ENCODE results near the gene ADSL.
A peak's percentile ranks its signal among the peaks of the same experiment; 100 is the strongest.
"Not testable (repeated sequence)": the region's sequence is repeated elsewhere in the genome, so short reads cannot be mapped to it uniquely, and the experiment has no call there.

ADSL gene

DNA sequence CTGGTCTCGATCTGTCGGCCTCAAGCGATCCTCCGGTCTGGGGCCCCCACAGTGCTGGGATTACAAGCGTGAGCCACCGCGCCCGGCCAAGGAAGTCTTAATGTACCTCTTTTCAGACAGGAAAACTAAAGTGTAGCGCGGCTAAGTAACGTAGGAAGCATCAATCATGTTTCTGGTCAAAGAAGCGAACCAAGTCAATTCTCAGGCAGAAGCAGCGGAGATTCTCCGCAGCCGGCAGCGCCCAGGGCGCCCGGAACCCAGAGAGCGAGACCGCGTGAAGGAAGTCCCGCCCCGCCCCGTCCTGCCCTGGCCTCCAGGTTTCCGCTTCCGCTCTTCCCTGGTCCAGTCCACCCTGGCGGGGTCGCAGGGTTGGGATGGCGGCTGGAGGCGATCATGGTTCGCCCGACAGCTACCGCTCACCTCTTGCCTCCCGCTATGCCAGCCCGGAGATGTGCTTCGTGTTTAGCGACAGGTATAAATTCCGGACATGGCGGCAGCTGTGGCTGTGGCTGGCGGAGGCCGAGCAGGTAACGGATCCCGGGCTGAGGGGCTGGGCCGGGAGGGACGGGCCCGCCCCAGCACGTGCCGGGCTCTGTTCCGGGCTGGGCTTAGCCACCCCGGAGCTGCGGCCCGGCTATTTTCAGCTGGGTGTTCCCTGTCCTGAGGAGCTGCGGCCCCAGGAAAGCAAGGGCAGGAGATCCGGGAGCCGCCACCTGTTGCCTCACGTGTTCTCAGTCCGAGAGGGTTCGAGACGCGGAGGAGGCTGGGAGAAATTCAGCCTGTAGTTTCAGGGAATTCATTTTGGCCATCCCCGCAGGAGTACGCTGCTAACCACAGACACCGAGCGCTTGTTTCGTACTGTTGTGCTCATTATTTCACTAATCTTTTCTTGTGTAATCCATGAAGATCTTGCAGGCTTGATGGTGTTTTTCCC is at the start of gene ADSL:
Gene ADSL, plus strand, starts transcription at position 316 of the 934 bp plus-strand sequence. Its CDS starts 59 bp downstream, at position 375.
- DNase-seq (ENCODE audit: low read depth in 2 of 2) = peak; percentile 81 to 82

GRCh38 chr22:40300316-40300715 is 46.0 kb upstream of the ADSL start:
- no peak for DNase-seq (ENCODE audit: low read depth in 2 of 2)

- DNase-seq (ENCODE audit: low read depth in 2 of 2) = no peak
These were observed 45.2 kb upstream of the ADSL start for GRCh38 chr22:40300884-40301672.

DNA sequence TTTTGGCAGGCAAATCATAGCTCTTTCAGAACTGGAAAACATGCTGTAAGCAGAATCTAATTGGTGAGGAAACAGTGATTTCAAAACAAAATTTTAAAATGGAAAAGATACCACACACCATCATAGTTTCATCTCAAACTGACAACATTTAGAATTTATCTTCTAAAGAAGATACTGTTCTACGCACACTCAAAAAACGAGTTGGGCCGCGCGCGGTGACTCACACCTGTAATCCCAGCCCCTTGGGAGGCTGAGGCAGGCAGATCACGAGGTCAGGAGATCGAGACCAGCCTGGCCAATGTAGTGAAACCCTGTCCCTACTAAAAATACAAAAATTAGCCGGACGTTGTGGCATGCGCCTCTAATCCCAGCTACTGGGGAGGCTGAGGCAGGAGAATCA is 44.2 kb upstream of the ADSL start:
- no peak for DNase-seq (ENCODE audit: low read depth in 2 of 2)

DNA sequence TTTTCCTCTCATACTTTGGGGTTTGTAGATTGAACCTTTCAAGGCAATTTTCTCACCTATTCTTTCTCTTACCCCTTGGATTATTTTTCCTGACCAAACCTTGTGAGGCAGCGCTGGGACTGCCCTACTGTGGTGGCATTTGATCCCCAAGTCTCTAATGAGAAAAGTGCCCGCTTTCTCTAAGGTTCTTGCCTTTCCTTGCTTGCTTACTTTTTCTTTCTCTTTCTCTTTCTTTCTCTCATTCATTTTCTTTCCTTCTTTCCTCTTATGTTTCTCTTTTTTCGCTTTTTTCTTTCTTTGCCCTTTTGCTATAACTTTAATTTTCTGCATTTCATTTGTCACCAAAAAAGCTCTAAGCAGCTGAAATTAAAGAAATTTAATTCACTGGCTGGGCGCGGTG is 40.7 kb upstream of the ADSL start:
- no peak for DNase-seq (ENCODE audit: low read depth in 2 of 2)

- DNase-seq (ENCODE audit: low read depth in 2 of 2) = no peak
These were observed 37.2 kb upstream of the ADSL start for GRCh38 chr22:40308999-40309573.

DNA sequence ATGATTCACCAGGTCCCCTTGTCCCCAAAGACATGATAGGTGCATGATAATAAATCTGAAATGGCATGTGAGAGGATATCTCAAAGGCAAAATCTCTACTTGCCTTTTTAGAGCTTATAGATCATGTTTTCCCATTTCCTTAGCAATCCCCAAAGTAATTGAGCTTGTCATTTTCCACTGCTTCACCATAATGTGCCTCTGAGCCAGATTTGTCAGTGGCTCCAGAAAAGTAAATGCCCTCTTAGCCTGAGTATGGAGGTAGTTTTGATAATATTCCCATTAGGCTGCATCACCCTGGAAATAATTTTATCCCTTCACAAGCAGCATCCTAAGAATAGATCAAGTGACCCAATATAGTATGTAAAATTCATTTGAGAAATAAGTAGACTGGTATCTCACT is 36.7 kb upstream of the ADSL start:
- DNase-seq (ENCODE audit: low read depth in 2 of 2) = no peak

DNA sequence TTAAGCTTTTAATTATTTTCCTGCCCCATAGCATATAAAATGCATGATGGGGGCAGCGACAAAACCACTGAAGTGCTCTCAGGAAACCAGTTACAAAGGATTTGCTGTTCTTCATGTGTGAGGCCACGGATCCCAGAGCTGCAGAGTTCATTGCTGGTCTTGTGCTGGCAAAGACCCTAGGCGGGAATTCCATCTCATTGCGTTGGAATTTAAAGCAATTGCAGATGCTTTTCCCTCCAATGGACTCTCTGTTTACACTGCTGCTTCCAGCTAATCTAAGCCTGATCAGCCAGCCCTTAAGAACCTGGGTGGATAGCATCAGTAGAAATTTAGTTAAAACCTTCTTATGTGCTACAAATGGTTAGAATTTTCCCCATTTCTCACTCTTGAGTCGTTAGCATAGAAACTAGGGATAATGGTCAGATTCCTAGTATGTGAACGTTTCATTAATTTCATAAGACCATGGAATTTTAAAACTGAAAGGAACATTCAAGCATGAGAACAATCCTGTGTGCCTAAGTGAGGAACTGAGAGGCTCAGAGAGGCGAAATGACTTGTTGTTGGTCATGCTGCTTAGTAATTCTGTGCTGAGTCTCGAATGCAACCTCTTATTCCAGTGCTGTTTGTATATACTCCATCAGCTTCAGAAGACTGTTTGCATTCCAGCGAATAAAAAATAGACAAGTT is 36.1 kb upstream of the ADSL start:
- no peak for DNase-seq (ENCODE audit: low read depth in 2 of 2)

DNA sequence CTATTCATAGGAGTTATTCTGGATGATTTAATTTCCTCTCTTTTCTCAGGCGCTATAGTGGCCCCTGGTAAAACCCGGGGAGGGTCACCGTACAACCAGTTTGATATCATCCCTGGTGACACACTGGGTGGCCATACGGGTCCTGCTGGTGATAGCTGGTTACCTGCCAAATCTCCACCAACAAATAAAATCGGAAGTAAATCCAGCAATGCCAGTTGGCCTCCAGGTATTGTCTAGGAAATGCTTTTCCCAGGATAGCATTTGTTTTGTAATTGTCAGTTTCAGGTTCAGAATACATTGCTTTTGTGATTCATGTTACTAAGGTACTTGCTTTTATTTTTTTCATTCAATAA is 35.6 kb upstream of the ADSL start:
- no peak for DNase-seq (ENCODE audit: low read depth in 2 of 2)

GRCh38 chr22:40311646-40312045 is 34.7 kb upstream of the ADSL start:
- DNase-seq (ENCODE audit: low read depth in 2 of 2) = not testable (repeated sequence)

GRCh38 chr22:40312050-40312449 is 34.2 kb upstream of the ADSL start:
- no peak for DNase-seq (ENCODE audit: low read depth in 2 of 2)

- no peak for DNase-seq (ENCODE audit: low read depth in 2 of 2)
These were observed 33.3 kb upstream of the ADSL start for GRCh38 chr22:40313007-40313406.

DNA sequence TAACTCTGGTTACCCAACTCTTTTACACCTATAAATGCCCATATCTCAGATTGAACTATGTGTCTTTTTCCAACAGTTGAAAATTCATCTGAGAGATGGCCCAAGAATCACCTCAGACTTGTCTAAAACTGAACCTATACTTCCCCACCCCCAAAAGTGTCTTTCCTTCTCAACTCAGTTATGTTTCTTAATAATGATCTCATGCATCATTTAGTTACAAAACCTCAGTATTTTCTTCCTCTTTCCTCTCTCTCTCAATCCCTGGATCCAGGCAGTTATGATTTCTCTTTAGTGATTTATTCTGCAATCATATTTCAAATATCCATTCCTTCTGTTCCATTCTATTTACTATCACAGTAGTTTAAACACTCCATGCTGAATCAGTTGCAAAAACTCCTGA is 32.3 kb upstream of the ADSL start:
- no peak for DNase-seq (ENCODE audit: low read depth in 2 of 2)

DNA sequence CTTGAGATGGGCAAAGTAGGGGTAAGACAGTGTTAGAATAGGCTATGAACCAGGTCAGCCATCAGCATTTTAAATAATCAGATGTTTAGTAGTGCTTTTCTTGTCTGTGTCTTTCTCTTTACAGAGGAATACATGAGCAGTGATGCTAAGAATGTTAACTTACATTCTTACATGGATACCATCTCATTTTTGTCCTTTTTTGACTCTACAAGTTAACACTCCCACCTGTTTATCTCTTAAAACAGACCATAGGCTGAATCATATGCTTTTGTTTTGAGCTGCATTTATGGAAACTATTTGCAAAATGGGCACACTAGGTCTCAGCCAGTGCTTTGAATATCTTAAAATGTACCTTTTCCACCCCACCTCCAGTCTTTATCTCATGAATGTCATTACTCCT is 25.6 kb upstream of the ADSL start:
- no peak for DNase-seq (ENCODE audit: low read depth in 2 of 2)

GRCh38 chr22:40322021-40322420 is 24.3 kb upstream of the ADSL start:
- no peak for DNase-seq (ENCODE audit: low read depth in 2 of 2)

GRCh38 chr22:40322818-40323447 is 23.4 kb upstream of the ADSL start:
- no peak for DNase-seq (ENCODE audit: low read depth in 2 of 2)

- no peak for DNase-seq (ENCODE audit: low read depth in 2 of 2)
These were observed 22.6 kb upstream of the ADSL start for GRCh38 chr22:40323681-40324171.

- no peak for DNase-seq (ENCODE audit: low read depth in 2 of 2)
These were observed 21.6 kb upstream of the ADSL start for GRCh38 chr22:40324468-40325305.

- peak; percentile 49 to 60 for DNase-seq (ENCODE audit: low read depth in 2 of 2)
These were observed 21.0 kb upstream of the ADSL start for GRCh38 chr22:40325315-40325714.

All from stimulated activated CD8-positive, alpha-beta memory T cell treated with anti-CD3 and anti-CD28 coated beads, Interleukin-2, amount 100 ng/mL, for 48 hours (primary cell).